Endothelial cell of umbilical vein (primary cell): ENCODE results near the gene OR4K15. TPM values are rescaled to one million over a fixed set of nuclear protein-coding genes. Genes with fewer than 3 reads are reported as not detected.

ENCODE experiments used
- BruUV-seq: library from RNA; stranded (reverse); fragments of 400-500 nt; replicated peaks from 2 replicates; lab custom pipeline; 2021; lab: Mats Ljungman, UMichigan
- CTCF ChIA-PET: fragments of 300-600, 350-600 bp; sonication (Branson Sonifier 250); formaldehyde crosslinking; loops from one replicate; lab custom pipeline; 2021; ENCODE audit warnings: antibody characterized with exemption, inconsistent platforms; lab: Charles Lee
- POLR2A ChIA-PET: fragments of 300-600, 350-600 bp; sonication (Branson Sonifier 250); formaldehyde crosslinking; loops from one replicate; lab custom pipeline; 2021; ENCODE audit warnings: antibody characterized with exemption, inconsistent platforms; lab: Charles Lee
- DNase-seq: peaks from one replicate; pipeline ENCODE4 v3.0.0-alpha.2; 2011; ENCODE audit warnings: low read depth, low spot score
- FAIRE-seq: peaks from 2 replicates; lab custom pipeline; 2011; peaks lifted over from hg19 to GRCh38; lab: Jason Lieb, UNC
- H2AFZ ChIP-seq: 2 replicates; pipeline ENCODE4 v1.6.0; 2012; ENCODE audit warnings: low read depth, low read length, control low read depth, inconsistent platforms
- H3K27ac ChIP-seq: 2 replicates; pipeline ENCODE4 v1.5.1; 2011; ENCODE audit warnings: low read depth, mild to moderate bottlenecking, control low read depth, low read length, moderate library complexity; ENCODE audit not compliant: insufficient read depth
- H3K27me3 ChIP-seq, 2 experiments: 2 replicates each; pipeline versions ENCODE4 v1.6.0 to v1.6.1; 2011; ENCODE audit warnings: low read length in 2 of 2, mixed read lengths in 1 of 2; ENCODE audit not compliant: control insufficient read depth in 2 of 2, insufficient read depth in 2 of 2
- H3K36me3 ChIP-seq, 2 experiments: 2 replicates in 1 of 2; 3 replicates in 1 of 2; pipeline ENCODE4 v1.5.1; 2011; ENCODE audit warnings: low read length in 2 of 2, mild to moderate bottlenecking in 1 of 2, moderate library complexity in 1 of 2; ENCODE audit not compliant: control insufficient read depth in 2 of 2, insufficient read depth in 2 of 2; ENCODE audit errors: extremely low read depth in 1 of 2
- H3K4me1 ChIP-seq: 3 replicates; pipeline ENCODE4 v1.5.1; 2011; ENCODE audit warnings: mild to moderate bottlenecking, low read length; ENCODE audit not compliant: control insufficient read depth, insufficient read depth; ENCODE audit errors: extremely low read depth
- H3K4me2 ChIP-seq: 2 replicates; pipeline ENCODE4 v1.6.1; 2011; ENCODE audit warnings: low read length, control low read depth, mixed read lengths; ENCODE audit not compliant: insufficient read depth
- H3K4me3 ChIP-seq, 3 experiments: fragments of 200-600 bp in 1 of 3; sonication (generic), shearing (Covaris generic) in 1 of 3; replicated peaks in 1 of 3; 2 replicates each; pipeline ENCODE4 v1.5.1; 2011 to 2016; ENCODE audit warnings: control low read depth in 3 of 3, low read length in 3 of 3, mild to moderate bottlenecking in 2 of 3, inconsistent platforms in 1 of 3, low read depth in 1 of 3, moderate library complexity in 1 of 3; ENCODE audit not compliant: insufficient read depth in 1 of 3
- H3K79me2 ChIP-seq: 2 replicates; pipeline ENCODE4 v1.6.0; 2012; ENCODE audit warnings: low read length, inconsistent platforms; ENCODE audit not compliant: control insufficient read depth, insufficient read depth
- H3K9ac ChIP-seq: replicated peaks from 2 replicates; pipeline ENCODE3; 2011; ENCODE audit warnings: low read length, control low read depth; ENCODE audit not compliant: insufficient read depth; ENCODE audit errors: extremely low read depth
- H3K9me1 ChIP-seq: replicated peaks from 3 replicates; pipeline ENCODE4 v1.6.0; 2011; ENCODE audit warnings: mild to moderate bottlenecking, low read length; ENCODE audit not compliant: control insufficient read depth, insufficient read depth; ENCODE audit errors: extremely low read depth
- H3K9me3 ChIP-seq: replicated peaks from 2 replicates; pipeline ENCODE4 v1.5.1; 2012; ENCODE audit warnings: low read length, inconsistent platforms; ENCODE audit not compliant: control insufficient read depth, insufficient read depth
- H4K20me1 ChIP-seq: replicated peaks from 2 replicates; pipeline ENCODE3; 2011; ENCODE audit warnings: mild to moderate bottlenecking, low read length; ENCODE audit not compliant: control insufficient read depth, insufficient read depth; ENCODE audit errors: extremely low read depth
- CTCF ChIP-seq, 2 donors: IDR thresholded peaks; 1 replicate in 1 of 2; 2 replicates in 1 of 2; pipeline ENCODE4 v1.5.1; 2011; ENCODE audit warnings: low read length in 2 of 2, mild to moderate bottlenecking in 2 of 2, moderate library complexity in 2 of 2, control low read depth in 1 of 2, inconsistent platforms in 1 of 2, low read depth in 1 of 2; ENCODE audit not compliant: insufficient read depth in 1 of 2; ENCODE audit errors: extremely low read depth in 1 of 2
- EZH2 ChIP-seq: IDR thresholded peaks from 2 replicates; pipeline ENCODE4 v1.6.1; 2012; ENCODE audit warnings: borderline replicate concordance, low read depth, mild to moderate bottlenecking, moderate library complexity, low read length, inconsistent platforms; ENCODE audit not compliant: severe bottlenecking
- FOS ChIP-seq: IDR thresholded peaks from 2 replicates; pipeline ENCODE4 v1.6.1; 2011; ENCODE audit warnings: mild to moderate bottlenecking, low read length, moderate library complexity, borderline replicate concordance; ENCODE audit not compliant: insufficient read depth
- GATA2 ChIP-seq: IDR thresholded peaks from 2 replicates; pipeline ENCODE4 v1.7.0; 2011; ENCODE audit warnings: low read depth, mild to moderate bottlenecking, moderate library complexity, mixed read lengths, low read length; ENCODE audit not compliant: insufficient read length, insufficient read depth
- JUN ChIP-seq: IDR thresholded peaks from 2 replicates; pipeline ENCODE4 v1.6.1; 2011; ENCODE audit warnings: borderline replicate concordance, low read depth; ENCODE audit not compliant: insufficient read length, insufficient read depth
- MAX ChIP-seq: IDR thresholded peaks from 2 replicates; pipeline ENCODE4 v1.6.1; 2011; ENCODE audit not compliant: insufficient read depth, insufficient read length
- MYC ChIP-seq: IDR thresholded peaks from one replicate; pipeline ENCODE4 v1.6.1; 2011; ENCODE audit warnings: mild to moderate bottlenecking, low read depth, low read length
- POLR2A ChIP-seq: IDR thresholded peaks from 2 replicates; pipeline ENCODE4 v1.6.1; 2012; ENCODE audit warnings: low read depth, mild to moderate bottlenecking, control low read depth, low read length
- POLR2AphosphoS5 ChIP-seq: IDR thresholded peaks from 2 replicates; pipeline ENCODE4 v1.6.1; 2012; ENCODE audit warnings: low read depth, mild to moderate bottlenecking, control low read depth, low read length, moderate library complexity; ENCODE audit not compliant: insufficient read depth
- dilution Hi-C: fragments of 300-500 bp; cut with MboI; formaldehyde crosslinking; loops from one replicate; pipeline ENCODE4 v1.15.0; 2019; ENCODE audit warnings: low sequenced_read_pairs; ENCODE audit not compliant: extremely low pct_ligation_motif_present
- intact Hi-C: fragments of 100-400 bp; cut with micrococcal nuclease; formaldehyde crosslinking; loops from one replicate; pipeline ENCODE4 v1.10.0; 2022
- polyA plus RNA-seq, 4 experiments: library from polyadenylated mRNA; depleted of rRNA in 3 of 4; stranded (reverse) in 3 of 4; unstranded in 1 of 4; fragments of >200 nt; gene quantifications; 2 replicates each; pipeline versions ENCODE4 v1.2.1 to v1.2.3, GENCODE V29; 2011 to 2012; ENCODE audit warnings: missing spikeins in 1 of 4
- total RNA-seq: library from RNA; stranded (reverse); gene quantifications from 2 replicates; pipeline ENCODE4 v1.2.3, GENCODE V29; 2021

The OR4K15 gene
- total and polyA plus RNA-seq, 2 donors (not counting 3 experiments of a cell fraction or from before 2014, with no cell fraction given), result not detected

GRCh38 chr14:19993438-19993837, 18.0 kb downstream of the OR4K15 start:
- Histone ChIP-seq H3K4me1 (no peaks in the 10 kb centered on the region), H3K9ac (no peak overlapping the region), H3K27ac (no peak overlapping the region), H3K79me2 (no peaks in the 10 kb centered on the region), H4K20me1 (no peaks in the 10 kb centered on the region), H3K9me3 (peaks cover 2% of the 10 kb centered on the region), H3K27me3 (no peaks in the 10 kb centered on the region), H3K9me1 (no peaks in the 10 kb centered on the region), H3K4me3 (no peak overlapping the region), H2AFZ (no peak overlapping the region), H3K4me2 (no peak overlapping the region), H3K36me3 (no peaks in the 10 kb centered on the region)
- DNase-seq (no peak), FAIRE-seq (no peak)
- intact Hi-C loops (no loop called here), dilution Hi-C loops (no loop called here)
- ChIA-PET POLR2A (interaction anchor here (0.6 kb wide), 1 partner anchor 16 kb away, joined by 3 read pairs; no protein-coding TSS in a partner anchor), CTCF (no interaction called here)
- BruUV-seq, result no TSS peak
- TF ChIP-seq POLR2AphosphoS5 (no peak), CTCF (IDR thresholded peaks at IDR 0.05; ENCODE audit: extremely low read depth in 1 of 2, insufficient read depth in 1 of 2, low read depth in 1 of 2, low read length in 2 of 2) (no peak), FOS (no peak), JUN (no peak), MYC (no peak), MAX (no peak), GATA2 (no peak), POLR2A (no peak), EZH2 (no peak)
